ENCODE results near the gene CDK15. TPM values are rescaled to one million over a fixed set of nuclear protein-coding genes. Genes with fewer than 3 reads are reported as not detected.

Gene CDK15
- total RNA-seq, 4 donors from 2014 or later = 0.11 to 0.29 TPM; not detected in 2

DNA sequence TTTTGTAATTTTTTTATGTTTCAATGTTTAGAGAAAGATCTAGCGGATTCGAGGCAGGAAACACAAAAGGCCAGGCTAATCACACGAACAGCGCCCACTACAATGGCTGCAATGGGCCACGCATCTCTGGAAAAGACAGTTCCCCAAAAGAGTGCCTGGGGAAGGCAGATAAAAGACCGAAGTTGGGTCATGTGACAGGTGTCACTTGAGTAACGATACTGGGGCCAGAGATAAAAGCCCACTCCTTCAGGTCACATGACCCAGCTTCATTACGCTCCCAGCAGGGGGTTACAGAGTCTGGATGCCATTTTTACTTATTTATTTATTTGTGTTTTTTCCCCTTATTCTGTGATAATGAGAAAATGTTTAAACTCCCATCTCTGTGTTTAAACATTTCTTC, 95.4 kb downstream of the CDK15 start:
- intact Hi-C loops (cut with DNase I; ENCODE audit: low total_unique reads) = no loop called here
- Histone ChIP-seq H3K27ac (no peak overlapping the region), H3K9me3 (no peaks in the 10 kb centered on the region), H3K4me1 (no peaks in the 10 kb centered on the region), H3K36me3 (no peaks in the 10 kb centered on the region), H3K27me3 (no peaks in the 10 kb centered on the region), H3K4me3 (no peak overlapping the region)
- no peak for ATAC-seq
- no peak for TF ChIP-seq POLR2A (IDR thresholded peaks at IDR 0.05)
- TF ChIP-seq, protein P1, sequence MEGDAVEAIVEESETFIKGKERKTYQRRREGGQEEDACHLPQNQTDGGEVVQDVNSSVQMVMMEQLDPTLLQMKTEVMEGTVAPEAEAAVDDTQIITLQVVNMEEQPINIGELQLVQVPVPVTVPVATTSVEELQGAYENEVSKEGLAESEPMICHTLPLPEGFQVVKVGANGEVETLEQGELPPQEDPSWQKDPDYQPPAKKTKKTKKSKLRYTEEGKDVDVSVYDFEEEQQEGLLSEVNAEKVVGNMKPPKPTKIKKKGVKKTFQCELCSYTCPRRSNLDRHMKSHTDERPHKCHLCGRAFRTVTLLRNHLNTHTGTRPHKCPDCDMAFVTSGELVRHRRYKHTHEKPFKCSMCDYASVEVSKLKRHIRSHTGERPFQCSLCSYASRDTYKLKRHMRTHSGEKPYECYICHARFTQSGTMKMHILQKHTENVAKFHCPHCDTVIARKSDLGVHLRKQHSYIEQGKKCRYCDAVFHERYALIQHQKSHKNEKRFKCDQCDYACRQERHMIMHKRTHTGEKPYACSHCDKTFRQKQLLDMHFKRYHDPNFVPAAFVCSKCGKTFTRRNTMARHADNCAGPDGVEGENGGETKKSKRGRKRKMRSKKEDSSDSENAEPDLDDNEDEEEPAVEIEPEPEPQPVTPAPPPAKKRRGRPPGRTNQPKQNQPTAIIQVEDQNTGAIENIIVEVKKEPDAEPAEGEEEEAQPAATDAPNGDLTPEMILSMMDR (IDR thresholded peaks at IDR 0.05 in 4 of 5, conservative IDR thresholded peaks at IDR 0.05 in 1 of 5) = no peak
- in situ Hi-C loops (cut with MboI; ENCODE audit: low sequenced_read_pairs in 4 of 4) = no loop called here
- no peak for DNase-seq

- TF ChIP-seq, protein P1 (IDR thresholded peaks at IDR 0.05 in 4 of 5, conservative IDR thresholded peaks at IDR 0.05 in 1 of 5) = no peak
- TF ChIP-seq POLR2A (IDR thresholded peaks at IDR 0.05) = no peak
- H3K9me3 ChIP-seq = no peaks in the 10 kb centered on the region
- DNase-seq = no peak
- no peaks in the 10 kb centered on the region for H3K36me3 ChIP-seq
- H3K27ac ChIP-seq = no peak overlapping the region
- H3K4me1 ChIP-seq = no peaks in the 10 kb centered on the region
- intact Hi-C loops (cut with DNase I; ENCODE audit: low total_unique reads) = no loop called here
- H3K4me3 ChIP-seq = no peak overlapping the region
- in situ Hi-C loops (cut with MboI; ENCODE audit: low sequenced_read_pairs in 4 of 4) = no loop called here
- H3K27me3 ChIP-seq = no peaks in the 10 kb centered on the region
- no peak for ATAC-seq
Measured at GRCh38 chr2:201904538-201905420, 98.4 kb downstream of the CDK15 start.

DNA sequence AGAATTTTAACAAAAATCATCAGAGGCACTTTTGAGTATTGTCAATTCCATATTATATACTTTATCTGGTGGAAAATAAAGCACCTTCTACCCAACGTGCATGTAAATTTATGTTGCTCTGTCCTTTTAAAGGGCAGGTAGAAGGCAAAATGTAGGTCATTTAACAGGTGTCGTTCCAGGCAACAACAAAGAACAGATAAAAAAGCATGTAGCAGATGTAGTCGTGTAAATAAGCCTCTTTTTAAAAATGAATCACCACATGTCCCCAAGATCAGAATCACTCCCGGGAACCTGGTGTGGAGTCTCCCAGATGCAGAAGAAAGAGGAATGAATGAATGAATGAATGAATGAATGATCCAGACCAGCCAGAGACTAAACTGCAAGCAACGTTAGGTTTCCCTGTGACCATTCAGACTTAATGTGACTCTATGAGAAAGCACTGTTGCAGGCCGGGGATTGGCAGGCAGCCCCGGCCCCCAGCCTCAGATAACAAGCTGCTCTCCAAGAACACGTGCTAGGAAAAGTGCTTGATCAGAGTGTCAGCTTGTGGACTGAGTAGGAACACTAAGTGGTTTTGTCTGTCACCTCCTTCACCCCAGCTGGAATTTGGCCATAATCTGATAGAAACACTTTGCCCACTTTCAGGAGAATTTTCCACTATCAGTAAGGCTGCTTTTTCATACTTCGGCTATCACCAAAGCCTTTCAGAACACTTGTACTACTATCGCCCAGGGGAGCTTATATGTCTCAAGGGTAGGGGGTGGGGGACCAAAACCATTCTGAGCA, 100.6 kb downstream of the CDK15 start:
- Histone ChIP-seq H3K27me3 (no peaks in the 10 kb centered on the region), H3K4me1 (no peaks in the 10 kb centered on the region), H3K27ac (no peak overlapping the region), H3K36me3 (no peaks in the 10 kb centered on the region), H3K9me3 (no peaks in the 10 kb centered on the region), H3K4me3 (no peak overlapping the region)
- ATAC-seq (no peak), DNase-seq (no peak)
- in situ Hi-C loops (cut with MboI; ENCODE audit: low sequenced_read_pairs in 4 of 4) (no loop called here), intact Hi-C loops (cut with DNase I; ENCODE audit: low total_unique reads) (no loop called here)
- no peak for TF ChIP-seq POLR2A (IDR thresholded peaks at IDR 0.05)
- TF ChIP-seq, protein P1 (IDR thresholded peaks at IDR 0.05 in 4 of 5, conservative IDR thresholded peaks at IDR 0.05 in 1 of 5) = no peak

- H3K27ac ChIP-seq = no peak overlapping the region
- H3K4me1 ChIP-seq = no peaks in the 10 kb centered on the region
- DNase-seq (no peak), ATAC-seq (no peak)
- no peaks in the 10 kb centered on the region for H3K9me3 ChIP-seq
- intact Hi-C loops (cut with DNase I; ENCODE audit: low total_unique reads) = no loop called here
- H3K27me3 ChIP-seq = no peaks in the 10 kb centered on the region
- in situ Hi-C loops (cut with MboI; ENCODE audit: low sequenced_read_pairs in 4 of 4) = no loop called here
- TF ChIP-seq POLR2A (IDR thresholded peaks at IDR 0.05) = no peak
- TF ChIP-seq, protein P1 (IDR thresholded peaks at IDR 0.05 in 4 of 5, conservative IDR thresholded peaks at IDR 0.05 in 1 of 5) = no peak
- H3K36me3 ChIP-seq = no peaks in the 10 kb centered on the region
- H3K4me3 ChIP-seq = no peak overlapping the region
Measured at GRCh38 chr2:201907563-201907881, 101.2 kb downstream of the CDK15 start.

Measured in gastrocnemius medialis (tissue), 4 donors.